NCI-H1105 (cell line): ENCODE results near the gene ACOX3.

Source experiments
- DNase-seq: peaks from one replicate; lab custom pipeline; 2025; lab: John Stamatoyannopoulos, UW

The ACOX3 gene

DNA sequence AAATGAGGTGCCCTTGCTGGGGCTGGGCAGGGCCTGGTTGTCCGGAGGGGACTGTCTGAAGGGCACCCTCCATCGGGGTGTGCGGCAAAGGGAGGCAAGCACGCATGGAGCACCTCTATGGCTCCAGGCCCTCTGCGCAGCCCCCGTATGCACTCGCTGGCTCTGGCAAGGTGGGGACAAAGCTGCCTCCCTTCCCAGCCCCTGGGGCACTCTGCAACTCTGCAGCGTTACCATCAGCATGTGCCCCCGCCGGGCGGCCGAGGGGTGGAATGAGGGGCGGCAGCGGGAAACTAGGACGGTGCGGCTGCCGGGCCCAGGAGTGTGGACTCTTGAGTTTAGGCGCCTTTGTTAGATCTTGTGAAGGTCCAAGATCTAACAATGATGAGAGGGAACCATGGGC, 26.5 kb upstream of the ACOX3 start:
- DNase-seq: no peak

DNA sequence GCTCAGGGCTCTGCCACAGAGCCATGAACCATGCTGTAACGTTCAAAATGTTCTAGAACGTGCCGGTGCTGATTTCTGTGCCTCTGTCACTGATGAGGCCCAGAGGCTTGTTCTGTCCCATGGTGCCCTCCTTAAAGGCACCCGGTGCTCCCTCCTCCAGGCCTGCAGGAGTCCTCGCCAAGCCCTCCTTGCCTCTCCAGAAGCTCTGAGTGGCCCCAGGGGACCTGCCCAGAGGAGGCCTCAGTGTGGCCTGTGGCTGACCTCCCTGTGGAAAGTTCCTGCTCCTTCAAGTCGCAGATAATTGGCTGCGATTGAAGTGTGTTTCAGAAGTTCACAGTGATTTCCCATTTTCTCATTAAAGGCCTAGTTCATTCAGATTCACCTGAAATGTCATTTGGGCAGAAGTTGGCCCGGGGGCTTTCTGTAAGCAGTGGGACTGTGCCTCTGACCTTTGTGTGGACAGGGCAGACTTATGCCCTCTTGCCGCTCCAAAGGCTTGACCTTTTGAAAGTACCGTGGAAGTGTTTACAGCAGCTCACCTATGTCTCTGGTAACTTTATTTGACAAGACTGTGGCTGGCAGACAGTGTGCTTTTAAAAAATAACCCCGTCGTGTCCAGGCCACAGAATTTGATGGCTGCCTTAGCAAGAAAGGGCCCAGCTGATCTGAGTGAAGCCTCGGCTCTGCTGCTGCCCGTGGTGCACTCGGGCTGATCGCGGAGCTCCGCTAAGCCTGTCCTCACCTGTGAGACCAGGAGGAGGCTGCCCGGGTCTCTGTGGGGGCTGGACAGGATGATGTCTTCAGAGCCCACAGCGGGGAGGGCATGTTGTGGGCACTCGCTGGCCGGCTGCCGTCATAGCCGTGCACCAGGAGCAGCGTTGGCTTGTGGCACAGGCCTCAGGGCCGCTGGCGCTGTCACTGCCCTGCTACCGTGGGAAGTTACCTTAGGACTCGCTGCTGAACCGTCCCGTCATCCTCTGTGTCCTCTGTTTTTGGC, 25.4 kb upstream of the ACOX3 start:
- DNase-seq: no peak

DNA sequence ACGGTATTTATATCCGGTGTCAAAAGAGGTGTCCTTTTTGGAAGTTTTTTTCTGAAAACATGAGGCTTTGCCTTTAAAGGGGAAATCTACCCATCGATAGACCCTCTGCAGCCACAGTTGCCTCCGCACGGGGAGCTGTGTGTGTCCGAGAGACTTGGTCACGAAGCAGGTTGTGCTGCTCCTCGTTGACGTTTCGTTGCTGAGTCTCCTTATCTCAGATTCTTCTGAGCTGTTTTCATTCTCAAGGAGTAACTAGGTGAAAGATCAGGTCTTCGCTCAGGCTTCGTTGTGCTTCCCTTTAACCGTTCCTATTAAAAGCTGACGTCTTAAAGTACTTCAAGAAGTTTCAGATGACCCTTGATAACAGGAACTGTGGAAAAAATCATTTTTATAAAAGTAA, 23.9 kb upstream of the ACOX3 start:
- no peak for DNase-seq

DNA sequence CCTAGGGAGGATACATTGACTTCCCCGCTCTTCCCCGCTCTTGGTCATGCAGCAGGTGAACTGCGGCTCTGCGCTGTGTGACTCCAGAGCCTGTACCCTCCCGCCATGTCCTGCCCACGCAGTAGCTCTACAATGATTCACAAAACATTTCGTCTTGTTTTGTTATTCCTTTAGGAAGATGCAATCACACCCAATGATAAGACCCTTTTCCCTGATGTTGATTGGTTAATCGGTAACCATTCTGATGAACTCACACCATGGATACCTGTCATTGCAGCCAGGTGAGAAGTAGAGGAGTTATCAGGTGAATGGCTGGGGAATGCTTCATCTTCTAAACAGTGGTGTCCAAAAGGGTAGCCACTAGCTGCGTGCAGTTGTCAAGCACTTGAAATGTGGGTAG, 23.3 kb upstream of the ACOX3 start:
- no peak for DNase-seq

DNA sequence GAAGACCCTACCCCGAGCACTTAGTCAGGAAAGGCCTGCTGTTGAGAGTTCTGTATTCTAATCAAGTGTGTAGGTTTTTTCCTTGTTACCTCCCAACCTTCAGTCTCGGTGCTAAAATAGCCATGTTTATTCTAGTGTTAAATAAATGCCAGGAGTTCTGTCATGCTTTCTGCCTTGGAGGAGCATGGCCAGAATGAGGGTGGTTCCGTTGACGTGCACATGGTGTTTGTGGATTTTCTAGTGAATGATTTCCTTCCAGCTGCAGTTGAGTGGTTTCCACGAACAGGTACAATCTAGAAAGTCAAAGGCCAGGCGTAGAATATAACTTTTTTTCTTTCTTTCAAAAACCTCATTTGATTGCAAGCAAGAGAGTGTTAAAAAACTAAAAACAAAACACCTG, 21.1 kb upstream of the ACOX3 start:
- DNase-seq: no peak

DNA sequence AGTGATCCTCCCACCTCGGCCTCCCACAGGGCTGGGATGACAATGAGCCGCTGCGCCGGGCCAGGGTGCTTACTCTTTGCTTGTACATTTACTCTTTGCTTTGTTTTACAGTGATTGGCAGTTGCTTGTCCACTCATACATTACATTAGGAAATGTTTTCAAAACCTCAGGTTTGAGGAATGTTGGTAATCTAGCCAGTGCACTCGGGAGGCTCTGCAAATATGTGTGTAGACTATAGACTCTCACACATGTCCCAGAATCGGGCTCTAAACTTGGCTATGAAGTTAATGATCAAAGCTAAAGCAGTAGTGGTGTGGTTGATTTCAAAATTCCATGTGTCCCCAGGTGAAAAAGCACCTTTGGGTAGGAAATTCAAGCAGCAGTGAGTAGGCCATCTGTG, 20.6 kb upstream of the ACOX3 start:
- DNase-seq: no peak

DNA sequence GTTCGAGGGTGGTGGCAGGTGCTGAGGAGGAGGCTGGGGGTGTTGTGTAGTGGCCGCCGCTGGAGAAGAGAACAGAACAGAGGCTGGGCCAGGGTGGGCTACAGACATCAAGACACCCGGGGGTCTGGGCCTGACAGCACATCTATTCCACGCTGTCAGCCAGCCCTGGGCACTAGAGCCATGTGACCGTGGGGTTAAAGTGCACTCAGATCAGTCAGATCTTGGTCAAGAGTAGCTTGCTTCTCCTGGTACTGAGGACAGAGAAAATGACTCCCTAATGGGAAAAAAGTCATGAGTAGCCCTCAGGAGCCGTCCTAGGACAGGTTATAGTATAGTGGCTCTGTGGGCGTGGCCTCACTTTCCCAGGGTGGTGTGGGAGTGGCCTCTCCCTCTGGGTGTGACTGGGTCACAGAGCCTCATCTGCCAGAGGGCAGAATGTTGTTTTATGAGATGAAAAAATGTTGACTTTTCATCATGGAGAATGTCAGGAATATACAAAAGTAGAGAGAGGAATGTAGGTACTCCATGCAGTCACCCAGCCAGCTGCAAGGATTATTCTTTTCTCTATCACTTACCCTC, 19.4 kb upstream of the ACOX3 start:
- DNase-seq: no peak

DNA sequence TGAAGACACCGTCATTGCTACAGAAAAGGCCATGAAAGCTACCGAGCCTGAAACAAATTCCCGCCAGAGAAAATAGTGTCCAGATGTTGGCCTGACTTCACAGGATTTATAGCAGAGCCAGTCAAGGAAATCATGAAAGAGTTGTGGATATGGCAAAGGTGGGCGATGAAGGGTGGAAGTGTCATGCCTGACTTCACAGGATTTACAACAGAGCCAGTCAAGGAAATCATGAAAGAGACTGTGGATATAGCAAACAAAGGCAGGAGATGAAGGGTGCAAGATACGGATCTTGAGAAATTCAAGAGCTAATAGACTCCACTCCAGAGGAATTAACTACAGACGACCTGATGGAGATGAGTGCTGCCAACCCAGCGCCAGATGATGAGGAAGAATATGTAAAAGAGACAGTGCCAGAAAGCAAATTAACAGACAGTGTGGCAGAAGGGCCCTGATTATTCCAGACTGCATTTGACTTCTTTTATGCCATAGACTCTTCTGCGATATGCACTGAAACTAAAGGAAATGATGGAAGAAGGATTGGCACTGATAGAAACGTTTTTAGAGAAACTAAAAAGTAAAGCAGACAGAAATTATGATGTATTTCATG, 17.2 kb upstream of the ACOX3 start:
- no peak for DNase-seq

DNA sequence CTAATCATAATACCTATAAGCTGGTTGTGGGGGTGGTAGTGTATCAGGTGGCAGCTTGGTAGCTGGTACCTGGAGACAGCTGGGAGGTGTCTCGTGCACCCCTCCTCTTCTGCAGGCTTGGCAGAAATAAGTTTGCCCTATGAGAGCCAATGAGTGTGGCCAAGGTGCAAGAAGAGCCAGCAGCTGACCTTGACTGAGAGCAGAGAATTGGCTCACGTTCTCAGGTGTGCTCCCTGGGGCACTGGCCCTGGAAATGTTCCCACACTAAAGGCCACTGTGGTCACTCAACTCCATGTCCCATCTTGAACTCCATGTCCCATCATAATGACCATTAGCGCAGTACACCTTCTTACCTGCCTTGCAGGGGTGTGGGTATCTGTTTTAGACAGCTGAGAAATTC, 13.4 kb upstream of the ACOX3 start:
- DNase-seq: no peak

DNA sequence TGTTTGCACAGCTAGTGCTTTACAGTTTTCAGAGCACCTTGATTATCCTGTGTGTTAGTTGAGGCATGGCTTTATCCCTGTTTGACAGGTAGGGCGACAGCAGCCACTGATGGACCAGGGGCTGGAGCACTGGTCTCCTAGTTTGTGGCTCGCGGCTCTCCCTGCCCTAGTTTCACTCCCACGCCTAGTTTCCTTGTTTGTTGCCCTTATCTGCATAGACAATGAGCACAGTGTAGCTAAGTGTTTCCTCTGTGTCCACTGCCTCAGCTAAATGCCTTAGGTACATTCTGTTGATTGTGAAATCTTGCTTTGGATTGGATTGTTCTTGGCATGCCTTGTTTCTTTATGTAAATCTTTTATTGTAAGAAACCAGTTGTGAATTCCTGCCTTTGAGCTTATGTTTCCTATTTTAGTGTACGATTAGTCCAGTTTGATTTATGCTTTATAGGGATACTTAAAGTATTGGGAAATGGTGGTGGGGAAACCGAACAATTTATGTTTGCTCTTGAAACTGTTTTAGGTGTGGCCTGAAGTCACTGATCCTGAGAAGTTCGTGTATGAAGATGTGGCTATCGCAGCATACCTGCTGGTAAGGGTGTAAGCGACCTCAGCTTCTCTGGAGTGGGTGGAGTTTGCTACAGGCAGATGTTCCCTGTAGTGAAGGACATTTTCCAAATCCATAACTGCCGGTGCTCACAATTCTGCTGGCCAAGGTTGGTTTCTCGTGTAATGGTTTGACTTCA, 11.1 kb upstream of the ACOX3 start:
- DNase-seq: no peak

DNA sequence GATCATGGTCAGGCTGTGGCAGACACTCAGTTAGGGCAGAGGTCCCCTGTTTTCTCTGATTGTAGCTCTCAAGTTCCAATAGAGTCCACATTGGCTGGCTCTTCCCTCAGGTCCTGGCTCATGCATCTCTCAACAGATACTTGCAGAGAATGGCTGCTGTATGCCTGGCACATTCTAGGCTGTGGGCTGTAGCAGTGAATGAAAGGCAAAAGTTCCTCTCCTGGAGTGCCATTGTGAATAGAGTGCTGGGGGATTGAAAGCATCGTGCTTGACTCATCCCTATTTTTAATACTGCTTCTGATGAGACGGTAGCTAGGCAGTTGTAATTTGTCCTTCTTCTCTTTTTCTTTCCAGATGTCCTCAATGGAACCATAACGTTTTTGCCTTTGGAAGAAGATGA, 5.6 kb upstream of the ACOX3 start:
- no peak for DNase-seq

DNA sequence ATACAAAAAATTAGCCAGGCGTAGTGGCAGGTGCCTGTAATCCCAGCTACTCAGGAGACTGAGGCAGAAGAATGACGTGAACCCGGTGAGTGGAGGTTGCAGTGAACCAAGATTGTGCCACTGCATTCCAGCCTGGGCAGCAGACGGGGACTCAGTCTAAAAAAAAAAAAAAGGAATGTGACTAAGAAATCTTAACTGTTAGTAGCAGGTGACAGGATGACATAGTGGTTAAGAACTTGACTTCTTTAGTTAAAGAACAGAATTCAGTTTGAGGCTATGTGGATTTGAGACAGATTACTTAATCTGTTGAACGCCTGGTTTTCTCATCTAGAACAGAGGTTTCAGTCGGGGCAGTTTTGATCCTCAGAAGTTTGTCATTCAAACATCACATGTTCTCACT, 3.3 kb upstream of the ACOX3 start:
- no peak for DNase-seq

DNA sequence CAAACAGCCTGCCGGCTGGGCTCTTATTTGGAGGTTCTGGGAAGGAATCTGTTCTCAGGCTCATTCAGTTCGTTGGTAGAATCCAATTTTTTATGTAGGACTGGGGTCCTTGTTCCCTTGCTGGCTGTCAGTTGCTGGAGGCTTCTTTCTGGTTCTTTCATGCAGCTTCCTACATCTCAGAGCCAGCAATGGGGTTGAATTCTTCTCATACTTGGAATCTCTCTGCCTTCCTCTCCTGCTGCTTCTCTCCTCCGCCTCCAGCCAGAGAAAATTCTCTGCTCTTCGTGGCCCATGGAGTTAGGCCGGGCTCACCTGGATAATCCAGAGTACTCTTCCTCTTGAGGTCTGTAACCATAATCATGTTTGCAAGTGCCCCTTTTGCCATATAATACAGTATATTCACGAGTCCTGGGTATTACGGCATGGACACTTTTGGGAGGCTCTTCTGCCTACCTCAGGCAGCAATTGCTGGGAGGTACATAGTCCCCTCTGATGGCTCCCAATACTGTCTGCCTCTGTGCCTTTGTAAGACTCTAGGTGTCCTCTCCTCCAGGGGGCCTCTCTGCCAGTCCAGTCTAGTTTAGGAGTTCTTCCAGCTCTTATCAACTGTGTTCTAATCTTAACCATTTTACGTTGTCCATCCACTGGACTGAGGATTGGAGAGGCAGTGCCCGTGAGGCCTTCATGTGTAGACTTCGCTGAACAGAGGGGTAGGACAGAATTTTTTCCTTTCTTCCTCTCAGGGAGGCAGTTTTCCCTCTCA, 2.3 kb upstream of the ACOX3 start:
- no peak for DNase-seq

DNA sequence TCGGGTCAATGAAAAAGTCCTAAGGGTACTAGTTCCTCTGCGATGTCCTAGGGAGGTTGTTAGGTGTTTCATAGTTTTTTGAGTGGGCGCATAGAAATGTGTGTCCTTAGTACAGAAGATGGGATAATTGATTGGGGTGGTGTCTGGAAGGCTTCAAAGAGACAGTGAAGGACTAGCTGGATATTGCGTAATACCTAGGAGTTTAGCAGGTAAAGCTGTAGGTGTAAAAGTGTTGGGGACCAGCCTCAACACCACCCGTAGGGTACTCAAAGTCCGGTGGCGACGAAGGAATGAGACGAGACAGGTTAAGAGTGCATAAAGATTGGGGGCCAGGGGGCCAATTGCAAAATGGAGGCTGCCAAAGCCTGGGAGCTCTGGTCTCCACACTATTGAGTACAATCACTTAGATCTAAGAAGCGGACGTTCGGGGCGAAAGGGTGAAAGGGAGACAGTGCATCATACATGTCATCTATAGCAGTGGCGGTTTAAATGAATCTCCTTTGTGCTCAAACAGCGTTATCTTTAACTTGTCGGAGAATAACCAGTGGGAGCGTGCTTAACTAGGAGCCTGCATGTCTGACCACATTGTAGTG, 1.1 kb upstream of the ACOX3 start:
- DNase-seq: no peak

DNA sequence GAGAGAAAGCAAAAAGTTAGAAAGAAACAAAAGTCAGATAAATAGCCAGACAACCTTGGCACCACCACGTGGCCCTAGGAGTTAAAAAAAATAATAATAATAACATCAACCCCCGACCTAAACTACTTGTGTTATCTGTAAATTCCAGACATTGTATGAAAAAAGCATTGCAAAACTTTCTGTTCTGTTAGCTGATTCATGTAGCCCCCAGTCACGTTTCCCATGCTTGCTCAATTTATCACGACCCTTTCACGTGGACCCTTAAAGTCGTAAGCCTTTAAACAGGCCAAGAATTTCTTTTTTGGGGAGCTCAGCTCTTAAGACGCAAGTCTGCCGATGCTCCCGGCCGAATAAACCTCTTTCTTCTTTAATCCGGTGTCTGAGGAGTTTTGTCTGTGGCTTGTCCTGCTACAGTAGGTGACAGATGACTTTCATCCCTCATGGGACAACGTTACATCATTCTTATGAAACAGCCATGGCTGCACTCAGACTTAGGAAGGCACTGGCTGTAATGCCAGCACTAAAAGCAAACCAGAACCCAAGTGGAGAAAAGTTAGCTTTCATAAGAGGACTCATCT, 520 bp downstream of the ACOX3 start:
- no peak for DNase-seq

DNA sequence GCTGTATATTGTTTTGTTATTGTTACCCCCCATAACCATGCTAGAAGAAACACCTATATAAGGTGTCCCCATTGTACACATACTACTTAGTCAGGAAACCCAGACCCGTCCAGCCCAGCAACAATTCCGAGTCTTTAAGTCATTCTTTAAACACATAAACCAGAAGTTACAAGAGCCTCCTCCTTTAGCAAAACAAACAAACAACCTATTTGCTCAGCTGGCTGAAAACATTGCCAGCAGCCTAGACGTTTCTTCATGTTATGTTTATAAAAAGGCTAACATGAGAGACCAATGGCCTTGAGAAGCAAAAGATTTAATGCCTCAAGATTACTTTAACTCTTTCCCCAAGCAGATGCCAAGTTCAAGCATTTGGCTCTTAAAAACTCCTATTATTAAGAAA, 1.4 kb downstream of the ACOX3 start:
- DNase-seq: no peak

DNA sequence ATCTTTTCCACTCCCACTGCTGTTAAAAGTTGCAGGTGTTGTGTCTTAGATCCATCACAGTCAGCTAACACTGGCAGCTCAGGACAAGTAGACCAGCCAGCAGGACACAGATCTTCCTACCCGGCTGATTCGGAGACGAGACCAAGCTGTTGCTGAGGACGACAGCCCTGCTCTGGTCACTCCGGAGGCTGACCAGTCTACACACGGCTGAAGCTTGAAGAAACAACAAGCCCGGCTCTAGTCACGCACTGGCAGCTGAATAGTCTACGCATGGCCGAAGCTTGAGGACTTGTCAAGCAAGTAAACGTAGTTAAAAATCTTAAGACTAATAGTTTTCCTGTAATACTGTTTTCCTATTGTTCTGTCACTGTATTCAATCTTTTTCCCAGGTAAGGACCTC, 1.8 kb downstream of the ACOX3 start:
- DNase-seq: no peak

DNA sequence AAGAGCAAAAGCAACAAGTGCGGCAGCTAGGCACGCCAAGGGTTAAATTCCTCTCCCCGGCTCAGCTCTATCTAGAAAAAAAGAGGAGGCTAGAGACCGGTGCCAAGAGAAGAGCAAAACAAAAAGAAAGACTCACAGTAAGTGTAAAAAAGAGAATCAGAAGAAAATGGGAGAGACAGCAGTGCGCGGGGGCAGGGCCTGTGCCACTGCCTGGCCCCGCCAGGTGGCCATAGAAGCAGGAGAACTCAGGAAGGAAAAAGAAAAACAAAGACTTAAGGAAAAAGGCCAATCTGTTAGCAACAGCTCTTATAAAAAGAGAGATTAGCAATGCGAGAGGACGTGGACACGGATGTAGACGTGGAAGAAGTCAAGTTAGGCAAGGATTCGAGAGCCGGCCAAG, 3.2 kb downstream of the ACOX3 start:
- DNase-seq: no peak

DNA sequence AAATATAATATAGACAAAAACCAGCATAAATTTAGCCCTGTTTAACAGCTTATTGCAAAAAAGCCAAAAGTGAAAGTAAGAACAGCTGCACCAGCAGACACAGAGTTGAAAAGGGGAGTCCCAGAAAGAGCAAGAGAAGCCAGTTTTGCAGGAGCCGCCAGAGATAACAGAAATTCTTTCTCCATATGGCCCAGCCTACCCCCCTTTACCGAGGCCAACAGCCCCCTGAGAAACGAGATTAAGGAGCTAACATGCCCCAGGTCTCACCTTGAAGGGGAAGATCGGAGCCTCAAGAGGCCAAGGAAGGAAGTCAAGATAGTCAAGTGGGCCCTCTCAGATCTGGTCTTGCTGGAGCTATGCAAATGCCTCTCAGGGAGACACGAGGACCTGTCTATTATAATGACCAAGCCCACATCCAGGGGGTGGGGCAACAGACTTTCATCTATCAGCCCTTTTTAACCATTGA, 4.8 kb downstream of the ACOX3 start:
- DNase-seq: no peak

DNA sequence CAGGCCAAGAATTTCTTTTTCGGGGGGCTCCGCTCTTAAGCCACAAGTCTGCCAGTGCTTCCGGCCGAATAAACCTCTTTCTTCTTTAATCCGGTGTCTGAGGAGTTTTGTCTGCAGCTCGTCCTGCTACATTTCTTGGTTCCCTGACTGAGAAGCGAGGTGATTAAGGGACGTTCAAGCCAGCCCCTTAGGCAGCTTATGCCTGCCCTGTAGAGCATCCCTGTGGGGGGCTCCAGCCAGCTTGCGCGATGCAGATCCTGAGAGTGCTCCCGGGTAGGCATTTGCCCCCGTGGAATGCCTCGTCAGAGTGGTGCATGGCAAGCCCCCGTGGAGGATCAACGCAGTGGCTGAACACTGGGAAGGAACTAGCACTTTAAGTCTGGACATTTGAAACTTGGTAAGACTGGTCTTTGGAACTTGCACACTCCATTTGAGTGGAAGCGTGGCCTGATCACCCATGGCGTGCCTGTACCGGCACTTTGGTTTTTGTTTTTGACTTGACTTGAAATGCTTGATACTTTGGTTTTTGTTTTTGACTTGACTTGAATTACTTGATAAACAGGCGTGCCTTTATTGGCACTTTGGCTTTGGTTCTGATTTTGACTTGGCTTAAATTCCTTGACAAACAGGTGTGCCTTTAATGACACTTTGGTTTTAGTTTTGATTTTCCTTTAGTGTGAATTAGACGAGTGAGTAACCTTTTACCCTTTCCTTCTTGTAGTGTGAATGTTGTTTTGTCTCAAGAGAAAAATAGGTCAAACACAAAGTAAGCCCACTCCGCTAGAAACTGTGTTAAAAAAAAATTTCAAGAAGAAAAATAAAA, 6.1 kb downstream of the ACOX3 start:
- DNase-seq: no peak
